HepG2 (cell line): ENCODE measurements around the gene MYEOV.

Experiments
- AHDC1 ChIP-seq: sonication (generic); formaldehyde crosslinking; IDR thresholded peaks from 2 replicates; pipeline ENCODE4 v1.5.1; 2020; ENCODE audit warnings: mild to moderate bottlenecking, missing genetic modification reagents, borderline replicate concordance
- HDAC1 ChIP-seq: sonication (generic); formaldehyde crosslinking; IDR thresholded peaks from 2 replicates; pipeline ENCODE4 v1.5.1; 2020; ENCODE audit warnings: mild to moderate bottlenecking, missing genetic modification reagents
- MXD4 ChIP-seq: IDR thresholded peaks from 2 replicates; pipeline ENCODE4 v1.6.1; 2016; ENCODE audit warnings: mild to moderate bottlenecking, missing biosample characterization, missing genetic modification reagents
- RAD51 ChIP-seq: fragments of 450-650 bp; IDR thresholded peaks from 2 replicates; pipeline ENCODE4 v1.6.1; 2016; ENCODE audit warnings: borderline replicate concordance
- REST ChIP-seq, 2 experiments: IDR thresholded peaks; 2 replicates each; pipeline ENCODE4 v1.6.1; 2011 to 2012; ENCODE audit warnings: low read length in 2 of 2, borderline replicate concordance in 1 of 2, low read depth in 1 of 2, mild to moderate bottlenecking in 1 of 2, moderate library complexity in 1 of 2
- SRSF9 ChIP-seq: fragments of 200-400 bp; formaldehyde crosslinking; IDR thresholded peaks from 2 replicates; pipeline ENCODE4 v1.6.1; 2018; ENCODE audit warnings: borderline replicate concordance, mild to moderate bottlenecking, low read depth, low read length; ENCODE audit not compliant: insufficient read depth, poor library complexity, severe bottlenecking

- TF ChIP-seq REST (IDR thresholded peaks at IDR 0.05; ENCODE audit: borderline replicate concordance in 1 of 2, low read depth in 1 of 2, low read length in 2 of 2) (no peak), AHDC1 (CRISPR knock-in tag) (no peak), RAD51 (no peak), SRSF9 (no peak), HDAC1 (CRISPR knock-in tag) (no peak), MXD4 (CRISPR knock-in tag) (no peak)
These were observed 17.8 kb upstream of the MYEOV start for GRCh38 chr11:69276165-69276564.
